CD14-positive monocyte (primary cell): ENCODE data around the gene SATB1. TPM values are rescaled to one million over a fixed set of nuclear protein-coding genes. Genes with fewer than 3 reads are reported as not detected.

Experiments used
- DNase-seq, 3 donors: peaks; one replicate each; pipeline ENCODE4 v3.0.0-alpha.2; 2011 to 2022
- H2AFZ ChIP-seq: 2 replicates; pipeline ENCODE4 v1.6.0; 2012; ENCODE audit warnings: mild to moderate bottlenecking, low read depth, low read length, inconsistent platforms; ENCODE audit not compliant: insufficient read depth, poor library complexity, severe bottlenecking
- H3K27ac ChIP-seq, 2 donors: 1 replicate in 1 of 2; 2 replicates in 1 of 2; pipeline ENCODE4 v1.5.1; 2012 to 2013; ENCODE audit warnings: low read length in 2 of 2, control low read depth in 1 of 2, inconsistent platforms in 1 of 2, low read depth in 1 of 2, mild to moderate bottlenecking in 1 of 2
- H3K27me3 ChIP-seq, 2 donors: one replicate each; pipeline versions ENCODE4 v1.6.0 to v1.6.1; 2011 to 2013; ENCODE audit warnings: low read length in 2 of 2; ENCODE audit not compliant: control insufficient read depth in 2 of 2, insufficient read depth in 2 of 2
- H3K36me3 ChIP-seq, 2 donors: replicated peaks in 1 of 2; 1 replicate in 1 of 2; 2 replicates in 1 of 2; pipeline versions ENCODE4 v1.5.1 to v1.6.1; 2012 to 2013; ENCODE audit warnings: low read length in 2 of 2, control low read depth in 1 of 2, inconsistent platforms in 1 of 2, mild to moderate bottlenecking in 1 of 2; ENCODE audit not compliant: insufficient read depth in 2 of 2, control insufficient read depth in 1 of 2
- H3K4me1 ChIP-seq, 2 donors: 1 replicate in 1 of 2; 2 replicates in 1 of 2; pipeline versions ENCODE4 v1.5.1 to v1.6.1; 2012 to 2013; ENCODE audit warnings: low read length in 2 of 2, control low read depth in 1 of 2, inconsistent platforms in 1 of 2, mild to moderate bottlenecking in 1 of 2, moderate library complexity in 1 of 2; ENCODE audit not compliant: insufficient read depth in 2 of 2, control insufficient read depth in 1 of 2
- H3K4me2 ChIP-seq: replicated peaks from 2 replicates; pipeline ENCODE3; 2012; ENCODE audit warnings: low read length, moderate library complexity, mild to moderate bottlenecking; ENCODE audit not compliant: poor library complexity, severe bottlenecking; ENCODE audit errors: extremely low read depth
- H3K4me3 ChIP-seq, 3 experiments: fragments of 200-600 bp in 1 of 3; sonication (generic) in 1 of 3; replicated peaks in 1 of 3; 1 replicate in 2 of 3; 2 replicates in 1 of 3; pipeline ENCODE4 v1.5.1; 2011 to 2013; ENCODE audit warnings: low read length in 3 of 3, mild to moderate bottlenecking in 3 of 3, control low read depth in 2 of 3, low read depth in 2 of 3, inconsistent platforms in 1 of 3, moderate library complexity in 1 of 3
- H3K79me2 ChIP-seq: 2 replicates; pipeline ENCODE4 v1.6.0; 2012; ENCODE audit warnings: mild to moderate bottlenecking, control low read depth, inconsistent platforms, low read length, moderate library complexity; ENCODE audit not compliant: insufficient read depth
- H3K9ac ChIP-seq: 2 replicates; pipeline ENCODE4 v1.6.0; 2017; ENCODE audit warnings: low read length, mild to moderate bottlenecking; ENCODE audit not compliant: insufficient read depth, poor library complexity, severe bottlenecking
- H3K9me3 ChIP-seq, 2 donors: replicated peaks in 1 of 2; 1 replicate in 1 of 2; 2 replicates in 1 of 2; pipeline versions ENCODE4 v1.5.1 to v1.6.1; 2012 to 2013; ENCODE audit warnings: low read length in 2 of 2, control low read depth in 1 of 2; ENCODE audit not compliant: control insufficient read depth in 1 of 2, insufficient read depth in 1 of 2
- H4K20me1 ChIP-seq: 2 replicates; pipeline ENCODE4 v1.6.0; 2012; ENCODE audit warnings: mild to moderate bottlenecking, low read length, control low read depth, moderate library complexity; ENCODE audit not compliant: insufficient read depth
- H3K27ac Mint-ChIP-seq, 7 donors: one replicate each; pipeline ENCODE4 v1.8.0; 2020; ENCODE audit warnings: mild to moderate bottlenecking in 7 of 7, mixed read lengths in 7 of 7, moderate library complexity in 6 of 7, inconsistent platforms in 2 of 7
- H3K27me3 Mint-ChIP-seq, 3 donors: one replicate each; pipeline ENCODE4 v1.8.0; 2021 to 2022; ENCODE audit warnings: low read depth in 3 of 3, mild to moderate bottlenecking in 3 of 3, mixed read lengths in 3 of 3, moderate library complexity in 3 of 3, inconsistent platforms in 1 of 3
- H3K36me3 Mint-ChIP-seq, 2 donors: one replicate each; pipeline ENCODE4 v1.8.0; 2020; ENCODE audit warnings: mixed read lengths in 2 of 2, inconsistent platforms in 1 of 2, mild to moderate bottlenecking in 1 of 2
- H3K4me1 Mint-ChIP-seq: one replicate; pipeline ENCODE4 v1.8.0; 2020; ENCODE audit warnings: mild to moderate bottlenecking, mixed read lengths
- H3K4me3 Mint-ChIP-seq, 2 donors: one replicate each; pipeline ENCODE4 v1.8.0; 2020; ENCODE audit warnings: mild to moderate bottlenecking in 2 of 2, mixed read lengths in 2 of 2, moderate library complexity in 1 of 2
- H3K9me3 Mint-ChIP-seq, 7 donors: one replicate each; pipeline ENCODE4 v1.8.0; 2020 to 2022; ENCODE audit warnings: mixed read lengths in 7 of 7, mild to moderate bottlenecking in 6 of 7, moderate library complexity in 6 of 7, inconsistent platforms in 2 of 7
- WGBS: methylation state at CpG from one replicate; pipeline ENCODE4 v1.1.5; 2013; ENCODE audit warnings: missing lambda C conversion rate; ENCODE audit not compliant: insufficient coverage; 5-methylcytosine and 5-hydroxymethylcytosine counted together
- intact Hi-C, 2 donors: fragments of 100-400 bp; cut with micrococcal nuclease; formaldehyde crosslinking; loops; one replicate each; pipeline versions ENCODE4 v1.15.0 to v1.15.1; 2023
- polyA plus RNA-seq, 3 donors: library from polyadenylated mRNA; depleted of rRNA in 1 of 3; unstranded in 2 of 3; stranded (reverse) in 1 of 3; fragments of 300-500 nt in 2 of 3; fragments of >200 nt in 1 of 3; fragmentation: Illumina TruSeq in 2 of 3; gene quantifications; 1 replicate in 2 of 3; 2 replicates in 1 of 3; pipeline ENCODE4 v1.2.3, GENCODE V29; 2012 to 2021
- TF ChIP-seq, protein P1 (sequence below): fragments of 200-600 bp; IDR thresholded peaks from one replicate; pipeline ENCODE4 v1.8.0; 2022; ENCODE audit warnings: antibody characterized with exemption, mild to moderate bottlenecking

SATB1 gene
- polyA plus RNA-seq, 3 donors, result 4.3 to 35.3 (median 6.9) TPM

DNA sequence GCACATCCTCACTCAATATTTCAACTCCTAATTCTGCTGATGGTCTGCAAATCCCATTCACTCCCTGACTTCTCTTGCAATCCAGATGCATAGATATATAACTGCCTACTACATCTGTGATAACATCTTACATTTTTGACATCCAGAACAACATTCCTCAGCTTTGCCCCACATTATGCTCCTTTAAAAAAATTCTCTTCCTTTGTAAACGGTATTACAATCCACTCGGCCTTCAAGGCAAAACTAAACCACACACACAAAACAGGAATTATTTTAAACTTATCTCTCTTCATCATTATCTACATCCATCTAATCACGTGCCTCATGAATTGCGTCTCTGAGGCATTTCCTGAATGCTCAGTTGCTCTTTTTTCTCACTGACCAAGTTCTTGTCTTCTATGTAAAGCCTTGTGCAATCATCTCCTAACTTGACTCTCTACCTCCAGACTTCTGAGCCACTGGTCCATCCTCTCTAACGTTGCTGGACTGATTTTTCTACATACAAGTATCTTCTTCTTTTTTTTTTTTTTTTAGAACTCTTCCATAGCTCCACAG, 117.0 kb downstream of the SATB1 start:
- Histone ChIP-seq H3K27me3 (no peaks in the 10 kb centered on the region), H3K4me1 (no peaks in the 10 kb centered on the region), H3K79me2 (no peaks in the 10 kb centered on the region), H2AFZ (no peak overlapping the region), H3K9ac (no peak overlapping the region), H3K27ac (no peak overlapping the region), H3K4me3 (no peak overlapping the region), H3K36me3 (no peaks in the 10 kb centered on the region), H3K9me3 (no peaks in the 10 kb centered on the region), H4K20me1 (no peaks in the 10 kb centered on the region), H3K4me2 (no peak overlapping the region)
- TF ChIP-seq, protein P1, sequence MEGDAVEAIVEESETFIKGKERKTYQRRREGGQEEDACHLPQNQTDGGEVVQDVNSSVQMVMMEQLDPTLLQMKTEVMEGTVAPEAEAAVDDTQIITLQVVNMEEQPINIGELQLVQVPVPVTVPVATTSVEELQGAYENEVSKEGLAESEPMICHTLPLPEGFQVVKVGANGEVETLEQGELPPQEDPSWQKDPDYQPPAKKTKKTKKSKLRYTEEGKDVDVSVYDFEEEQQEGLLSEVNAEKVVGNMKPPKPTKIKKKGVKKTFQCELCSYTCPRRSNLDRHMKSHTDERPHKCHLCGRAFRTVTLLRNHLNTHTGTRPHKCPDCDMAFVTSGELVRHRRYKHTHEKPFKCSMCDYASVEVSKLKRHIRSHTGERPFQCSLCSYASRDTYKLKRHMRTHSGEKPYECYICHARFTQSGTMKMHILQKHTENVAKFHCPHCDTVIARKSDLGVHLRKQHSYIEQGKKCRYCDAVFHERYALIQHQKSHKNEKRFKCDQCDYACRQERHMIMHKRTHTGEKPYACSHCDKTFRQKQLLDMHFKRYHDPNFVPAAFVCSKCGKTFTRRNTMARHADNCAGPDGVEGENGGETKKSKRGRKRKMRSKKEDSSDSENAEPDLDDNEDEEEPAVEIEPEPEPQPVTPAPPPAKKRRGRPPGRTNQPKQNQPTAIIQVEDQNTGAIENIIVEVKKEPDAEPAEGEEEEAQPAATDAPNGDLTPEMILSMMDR, result no peak
- WGBS, result 19% methylated on average over 4 of the region's 5 CpGs
- H3K4me1 Mint-ChIP-seq, result peaks cover 4% of the 10 kb centered on the region
- no peak overlapping the region for H3K27ac Mint-ChIP-seq
- no peak overlapping the region for H3K4me3 Mint-ChIP-seq
- no peaks in the 10 kb centered on the region for H3K9me3 Mint-ChIP-seq
- no peak for DNase-seq
- H3K36me3 Mint-ChIP-seq, result no peaks in the 10 kb centered on the region
- intact Hi-C loops, result no loop called here
- no peaks in the 10 kb centered on the region for H3K27me3 Mint-ChIP-seq

DNA sequence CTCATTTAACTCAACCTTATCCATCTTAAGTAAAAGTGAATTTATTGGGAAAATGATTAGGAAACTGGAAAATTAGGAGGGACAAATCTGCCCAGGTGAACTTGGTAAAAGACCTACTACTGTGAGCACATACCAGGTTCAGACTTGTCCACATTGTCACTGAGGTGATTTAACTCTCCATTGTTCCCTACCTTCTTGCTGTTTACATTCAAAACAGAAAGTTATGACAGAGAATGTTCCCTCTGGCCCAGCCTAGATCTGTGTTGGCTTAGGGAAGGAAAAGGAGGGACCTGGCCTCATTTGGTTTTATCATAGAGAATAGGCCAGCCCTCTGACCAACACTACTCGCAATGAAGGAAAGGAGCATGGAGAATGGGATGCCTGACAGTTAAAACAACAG, 117.6 kb downstream of the SATB1 start:
- Mint-ChIP-seq H3K9me3 (no peaks in the 10 kb centered on the region), H3K36me3 (no peaks in the 10 kb centered on the region), H3K27me3 (no peaks in the 10 kb centered on the region), H3K4me3 (no peak overlapping the region), H3K4me1 (peaks cover 4% of the 10 kb centered on the region), H3K27ac (no peak overlapping the region)
- Histone ChIP-seq H3K27ac (no peak overlapping the region), H3K27me3 (no peaks in the 10 kb centered on the region), H3K9me3 (no peaks in the 10 kb centered on the region), H3K4me2 (no peak overlapping the region), H3K4me1 (no peaks in the 10 kb centered on the region), H3K79me2 (no peaks in the 10 kb centered on the region), H2AFZ (no peak overlapping the region), H4K20me1 (no peaks in the 10 kb centered on the region), H3K36me3 (no peaks in the 10 kb centered on the region), H3K4me3 (no peak overlapping the region), H3K9ac (no peak overlapping the region)
- WGBS, result no CpG with 5 or more reads among the region's 1 CpG
- intact Hi-C loops, result no loop called here
- no peak for DNase-seq
- TF ChIP-seq, protein P1, result no peak
